Heart right ventricle (tissue), 16 donors: ENCODE results near the gene PCK1. TPM values are rescaled to one million over a fixed set of nuclear protein-coding genes. Genes with fewer than 3 reads are reported as not detected.
A peak's percentile ranks its signal among the peaks of the same experiment; 100 is the strongest.

ENCODE experiments used
- ATAC-seq, 8 donors: fragments of 200-7000 bp; cut with Tn5 transposase; one replicate each; pipeline ENCODE4 v1.9.1; 2020; ENCODE audit warnings: mild to moderate bottlenecking in 8 of 8, moderate library complexity in 8 of 8, moderate number of reproducible peaks in 1 of 8
- DNase-seq, 2 donors: peaks; one replicate each; pipeline ENCODE4 v3.0.0-alpha.2; 2020
- H3K27ac ChIP-seq, 10 donors: fragments of 200-600 bp; sonication (generic) in 2 of 10; one replicate each; pipeline versions ENCODE4 v1.5.0 to v1.8.0; 2020 to 2022; ENCODE audit warnings: mild to moderate bottlenecking in 3 of 10
- H3K27me3 ChIP-seq, 7 donors: fragments of 200-600 bp; one replicate each; pipeline ENCODE4 v1.8.0; 2021 to 2022; ENCODE audit warnings: mild to moderate bottlenecking in 2 of 7
- H3K36me3 ChIP-seq, 9 donors: fragments of 200-600 bp; sonication (generic) in 1 of 9; one replicate each; pipeline versions ENCODE4 v1.5.0 to v1.8.0; 2020 to 2022; ENCODE audit warnings: mild to moderate bottlenecking in 2 of 9
- H3K4me1 ChIP-seq, 9 donors: fragments of 200-600 bp; sonication (generic) in 1 of 9; one replicate each; pipeline versions ENCODE4 v1.5.0 to v1.8.0; 2020 to 2022; ENCODE audit warnings: mild to moderate bottlenecking in 4 of 9
- H3K4me3 ChIP-seq, 10 donors: fragments of 200-600 bp; sonication (generic) in 2 of 10; one replicate each; pipeline versions ENCODE4 v1.5.0 to v1.8.0; 2020 to 2022; ENCODE audit warnings: mild to moderate bottlenecking in 7 of 10, moderate library complexity in 2 of 10
- H3K9me3 ChIP-seq, 11 donors: fragments of 200-600 bp in 10 of 11; sonication (generic) in 2 of 11; one replicate each; pipeline versions ENCODE4 v1.5.0 to v1.8.0; 2013 to 2022; ENCODE audit warnings: mild to moderate bottlenecking in 2 of 11, control low read depth in 1 of 11, moderate library complexity in 1 of 11
- CTCF ChIP-seq, 9 donors: fragments of 200-600 bp; sonication (generic) in 2 of 9; IDR thresholded peaks; one replicate each; pipeline versions ENCODE4 v1.5.0 to v1.8.0; 2021 to 2022; ENCODE audit warnings: antibody characterized with exemption in 9 of 9, mild to moderate bottlenecking in 5 of 9, moderate library complexity in 1 of 9
- WGBS, 2 donors: extraction: QIAGEN DNeasy Blood & Tissue Kit; methylation state at CpG; one replicate each; pipeline ENCODE4 v1.1.7; 2013; ENCODE audit warnings: inconsistent platforms in 1 of 2; 5-methylcytosine and 5-hydroxymethylcytosine counted together
- intact Hi-C, 10 donors: fragments of 100-400 bp; cut with DNase I; formaldehyde crosslinking; loops; one replicate each; pipeline versions ENCODE4 v1.11.1 to v1.14.2; 2022
- polyA plus RNA-seq, 2 donors: library from polyadenylated mRNA; stranded (reverse); fragments of 200-250 nt; gene quantifications; one replicate each; pipeline ENCODE4 v1.2.3, GENCODE V29; 2013
- total RNA-seq, 10 donors: library from RNA; stranded (reverse); fragmentation: NEBNext Ultra II Directional in 3 of 10; extraction: Animal tissue kit (Norgen Biotek cat#: 25700) in 3 of 10; gene quantifications; one replicate each; pipeline versions ENCODE4 v1.2.1 to v1.2.4, GENCODE V29; 2021 to 2023
- donor health status: Arrhythmogenic right ventricular cardiomyopathy.
- donor health status: ischemic (EF 13 %, LVEDD 7.1; RV severe dilation, severe dysfunction).
- donor health status: healthy with polysubstance abuse.
- donor health status: DM: no; HTN: yes; CAD: no.
- donor health status: DM: no; HTN: no; CAD: no.
- donor health status: ischemic (EF 25% LVEDD 6.9; RV normal size, moderate dysfunction).
- donor health status: ischemic (EF 25% LVEDD 5.7; RV mildly dilated, moderate dysfunction).
- donor health status: healthy.
- donor health status: DM: yes; HTN: yes; CAD: no.
- donor health status: Ischemic cardiomyopathy.
- donor health status: ischemic (EF 35%, LVEDD 5.7; RV mildly dilated, moderate dysfunction).
- donor health status: nonischemic (EF 11% LVEDD 7.7; RV severe dilation, severe dysfunction).
- donor health status: DM: yes; HTN: yes; CAD: no.
- donor health status: PGD.
- donor health status: ischemic (EF 29% LVEDD 5.4; RV normal size, mild dysfunction).
- donor health status: nonischemic (EF 23%, LVEDD 6.1; RV moderate dilation, normal function).

PCK1 gene
- total and polyA plus RNA-seq, 12 donors, result 0.15 to 8.5 (median 0.72) TPM; not detected in 2

GRCh38 chr20:57524511-57525176 lies 36.3 kb upstream of the PCK1 start, which contains the start of gene CTCFL:
Gene CTCFL (minus strand): TSS chr20:57525140. CDS start chr20:57524205, 935 bp downstream.
- ATAC-seq (no peak), DNase-seq (no peak)
- H3K27me3 ChIP-seq, result peaks cover 0 to 4% (median 0%) of the 10 kb centered on the region in 7 donors
- H3K4me3 ChIP-seq, result no peak within 1 kb of the TSS
- no peaks in the 10 kb centered on the region for H3K4me1 ChIP-seq
- no peak within 1 kb of the TSS for H3K27ac ChIP-seq
- H3K9me3 ChIP-seq, result no peaks in the 10 kb centered on the region
- intact Hi-C loops, result loop anchor here in 2 of 10 donors (5.0 kb wide), 2 partner anchors 258 to 683 kb away; no protein-coding TSS in a partner anchor
- TF ChIP-seq CTCF (IDR thresholded peaks at IDR 0.05), result no peak
- 88 to 92% methylated on average over 34 to 43 of the region's 43 CpGs for WGBS, 2 donors
- no peaks in the 10 kb centered on the region for H3K36me3 ChIP-seq

GRCh38 chr20:57525328-57526086 lies 35.4 kb upstream of the PCK1 start:
- Histone ChIP-seq H3K9me3 (no peaks in the 10 kb centered on the region), H3K27ac (no peak overlapping the region), H3K36me3 (no peaks in the 10 kb centered on the region), H3K4me3 (no peak overlapping the region), H3K4me1 (no peaks in the 10 kb centered on the region), H3K27me3 (peaks cover 0 to 4% (median 0%) of the 10 kb centered on the region in 7 donors)
- ATAC-seq (no peak), DNase-seq (no peak)
- intact Hi-C loops, result loop anchor here in 2 of 10 donors (5.0 kb wide), 2 partner anchors 257 to 682 kb away; no protein-coding TSS in a partner anchor
- TF ChIP-seq CTCF (IDR thresholded peaks at IDR 0.05), result no peak
- 66 to 71% methylated on average over 9 to 10 of the region's 10 CpGs for WGBS, 2 donors

GRCh38 chr20:57526087-57526884 lies 34.6 kb upstream of the PCK1 start:
- no peaks in the 10 kb centered on the region for H3K4me1 ChIP-seq
- no peak overlapping the region for H3K27ac ChIP-seq
- no peaks in the 10 kb centered on the region for H3K9me3 ChIP-seq
- no peak for DNase-seq
- no peak for ATAC-seq
- H3K27me3 ChIP-seq, result peaks cover 0 to 4% (median 0%) of the 10 kb centered on the region in 7 donors
- H3K4me3 ChIP-seq, result no peak overlapping the region
- intact Hi-C loops, result loop anchor here in 2 of 10 donors (5.0 kb wide), 2 partner anchors 256 to 681 kb away; no protein-coding TSS in a partner anchor
- TF ChIP-seq CTCF (IDR thresholded peaks at IDR 0.05), result peak in 1 of 9 donors; percentile 8
- 60 to 65% methylated on average over 15 to 17 of the region's 17 CpGs for WGBS, 2 donors
- no peaks in the 10 kb centered on the region for H3K36me3 ChIP-seq
